DND-41 (cell line): ENCODE results near the gene GATA3.

ENCODE experiments used
- ATAC-seq: fragments of 200-7000 bp; cut with Tn5 transposase; 3 replicates; pipeline ENCODE4 v1.9.1; 2021; ENCODE audit warnings: low read depth; ENCODE audit not compliant: insufficient read depth
- DNase-seq: peaks from one replicate; pipeline ENCODE4 v3.0.0-alpha.2; 2020
- H2AFZ ChIP-seq: 2 replicates; pipeline ENCODE4 v1.6.0; 2012; ENCODE audit warnings: low read depth, low read length
- H3K27ac ChIP-seq: 2 replicates; pipeline ENCODE4 v1.5.1; 2012; ENCODE audit warnings: low read length, inconsistent platforms
- H3K27me3 ChIP-seq: fragments of 200-600 bp; sonication (generic); 2 replicates; pipeline ENCODE4 v1.6.0; 2012; ENCODE audit warnings: low read length, mild to moderate bottlenecking, inconsistent platforms; ENCODE audit not compliant: insufficient read depth, poor library complexity
- H3K36me3 ChIP-seq: 2 replicates; pipeline ENCODE4 v1.5.1; 2012; ENCODE audit warnings: low read length, inconsistent platforms; ENCODE audit not compliant: insufficient read depth
- H3K4me1 ChIP-seq: 2 replicates; pipeline ENCODE4 v1.5.1; 2012; ENCODE audit warnings: mild to moderate bottlenecking, low read length; ENCODE audit not compliant: insufficient read depth
- H3K4me2 ChIP-seq: 2 replicates; pipeline ENCODE4 v1.6.0; 2012; ENCODE audit warnings: mild to moderate bottlenecking, moderate library complexity, low read length, inconsistent platforms; ENCODE audit not compliant: insufficient read depth
- H3K4me3 ChIP-seq, 2 experiments: fragments of 200-600 bp in 1 of 2; shearing (Covaris generic) in 1 of 2; 2 replicates each; pipeline ENCODE4 v1.5.1; 2012 to 2016; ENCODE audit warnings: inconsistent platforms in 2 of 2, low read length in 2 of 2, mild to moderate bottlenecking in 2 of 2, low read depth in 1 of 2, moderate library complexity in 1 of 2
- H3K79me2 ChIP-seq: 2 replicates; pipeline ENCODE4 v1.6.0; 2012; ENCODE audit warnings: low read length, inconsistent platforms; ENCODE audit not compliant: insufficient read depth
- H3K9ac ChIP-seq: 2 replicates; pipeline ENCODE4 v1.6.0; 2012; ENCODE audit warnings: low read depth, mild to moderate bottlenecking, inconsistent platforms, low read length, moderate library complexity
- H3K9me3 ChIP-seq: 2 replicates; pipeline ENCODE4 v1.5.1; 2012; ENCODE audit warnings: low read length, moderate library complexity, mild to moderate bottlenecking, inconsistent platforms; ENCODE audit not compliant: insufficient read depth, severe bottlenecking
- H4K20me1 ChIP-seq: 2 replicates; pipeline ENCODE4 v1.6.0; 2012; ENCODE audit warnings: low read length; ENCODE audit not compliant: insufficient read depth
- EZH2 ChIP-seq: IDR thresholded peaks from 3 replicates; pipeline ENCODE4 v1.6.1; 2012; ENCODE audit warnings: borderline replicate concordance, low read depth, mild to moderate bottlenecking, moderate library complexity, low read length, inconsistent platforms; ENCODE audit not compliant: severe bottlenecking
- TF ChIP-seq, protein P1 (sequence below): IDR thresholded peaks from 2 replicates; pipeline ENCODE4 v1.5.1; 2012; ENCODE audit warnings: borderline replicate concordance, low read length, moderate library complexity, mild to moderate bottlenecking; ENCODE audit not compliant: poor library complexity, severe bottlenecking; ENCODE audit errors: extremely low read depth

Gene GATA3

DNA sequence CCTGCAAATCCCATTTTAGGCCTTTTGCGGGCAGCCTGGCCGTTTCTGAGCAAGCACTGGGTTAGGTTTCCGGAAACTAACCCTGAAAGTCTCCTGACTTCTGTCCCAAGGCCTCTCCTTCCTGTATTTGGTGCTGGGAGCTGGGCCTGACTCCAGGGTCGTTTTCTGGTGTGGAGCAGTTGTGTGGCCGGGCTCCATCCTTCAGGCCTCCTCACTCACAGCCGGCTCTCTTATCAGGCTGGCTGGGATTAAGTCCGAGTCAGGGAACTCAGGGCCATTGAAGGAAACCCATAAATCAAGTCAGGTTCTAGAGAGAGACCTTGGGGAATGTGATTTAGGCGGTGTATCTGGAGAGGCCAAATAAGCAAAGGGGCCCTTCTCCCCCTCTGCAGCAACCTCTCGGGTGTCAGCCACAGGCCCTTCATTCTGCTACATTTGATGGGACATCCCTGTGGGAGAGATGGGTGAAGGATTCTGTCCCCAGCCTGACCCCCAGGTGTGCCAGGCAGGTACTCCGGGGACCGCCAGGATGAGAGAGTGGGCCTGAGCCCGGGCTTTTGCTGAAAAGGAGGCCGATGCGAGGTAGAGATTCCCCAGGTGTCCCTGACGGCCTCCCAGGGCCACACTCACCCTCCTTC, 3.3 kb downstream of the GATA3 start:
- Histone ChIP-seq H2AFZ (no peak overlapping the region), H3K27ac (peak overlapping the region; percentile 95), H3K9ac (peak overlapping the region; percentile 94), H3K36me3 (peaks cover 70% of the 10 kb centered on the region), H3K4me1 (peaks cover 63% of the 10 kb centered on the region), H3K9me3 (no peaks in the 10 kb centered on the region), H3K4me3 (peak overlapping the region; percentile 32 to 65), H3K79me2 (peaks cover 91% of the 10 kb centered on the region), H3K4me2 (peak overlapping the region; percentile 70), H3K27me3 (no peaks in the 10 kb centered on the region), H4K20me1 (peaks cover 49% of the 10 kb centered on the region)
- DNase-seq (no peak), ATAC-seq (no peak)
- no peak for TF ChIP-seq EZH2
- TF ChIP-seq, protein P1, sequence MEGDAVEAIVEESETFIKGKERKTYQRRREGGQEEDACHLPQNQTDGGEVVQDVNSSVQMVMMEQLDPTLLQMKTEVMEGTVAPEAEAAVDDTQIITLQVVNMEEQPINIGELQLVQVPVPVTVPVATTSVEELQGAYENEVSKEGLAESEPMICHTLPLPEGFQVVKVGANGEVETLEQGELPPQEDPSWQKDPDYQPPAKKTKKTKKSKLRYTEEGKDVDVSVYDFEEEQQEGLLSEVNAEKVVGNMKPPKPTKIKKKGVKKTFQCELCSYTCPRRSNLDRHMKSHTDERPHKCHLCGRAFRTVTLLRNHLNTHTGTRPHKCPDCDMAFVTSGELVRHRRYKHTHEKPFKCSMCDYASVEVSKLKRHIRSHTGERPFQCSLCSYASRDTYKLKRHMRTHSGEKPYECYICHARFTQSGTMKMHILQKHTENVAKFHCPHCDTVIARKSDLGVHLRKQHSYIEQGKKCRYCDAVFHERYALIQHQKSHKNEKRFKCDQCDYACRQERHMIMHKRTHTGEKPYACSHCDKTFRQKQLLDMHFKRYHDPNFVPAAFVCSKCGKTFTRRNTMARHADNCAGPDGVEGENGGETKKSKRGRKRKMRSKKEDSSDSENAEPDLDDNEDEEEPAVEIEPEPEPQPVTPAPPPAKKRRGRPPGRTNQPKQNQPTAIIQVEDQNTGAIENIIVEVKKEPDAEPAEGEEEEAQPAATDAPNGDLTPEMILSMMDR, result no peak

DNA sequence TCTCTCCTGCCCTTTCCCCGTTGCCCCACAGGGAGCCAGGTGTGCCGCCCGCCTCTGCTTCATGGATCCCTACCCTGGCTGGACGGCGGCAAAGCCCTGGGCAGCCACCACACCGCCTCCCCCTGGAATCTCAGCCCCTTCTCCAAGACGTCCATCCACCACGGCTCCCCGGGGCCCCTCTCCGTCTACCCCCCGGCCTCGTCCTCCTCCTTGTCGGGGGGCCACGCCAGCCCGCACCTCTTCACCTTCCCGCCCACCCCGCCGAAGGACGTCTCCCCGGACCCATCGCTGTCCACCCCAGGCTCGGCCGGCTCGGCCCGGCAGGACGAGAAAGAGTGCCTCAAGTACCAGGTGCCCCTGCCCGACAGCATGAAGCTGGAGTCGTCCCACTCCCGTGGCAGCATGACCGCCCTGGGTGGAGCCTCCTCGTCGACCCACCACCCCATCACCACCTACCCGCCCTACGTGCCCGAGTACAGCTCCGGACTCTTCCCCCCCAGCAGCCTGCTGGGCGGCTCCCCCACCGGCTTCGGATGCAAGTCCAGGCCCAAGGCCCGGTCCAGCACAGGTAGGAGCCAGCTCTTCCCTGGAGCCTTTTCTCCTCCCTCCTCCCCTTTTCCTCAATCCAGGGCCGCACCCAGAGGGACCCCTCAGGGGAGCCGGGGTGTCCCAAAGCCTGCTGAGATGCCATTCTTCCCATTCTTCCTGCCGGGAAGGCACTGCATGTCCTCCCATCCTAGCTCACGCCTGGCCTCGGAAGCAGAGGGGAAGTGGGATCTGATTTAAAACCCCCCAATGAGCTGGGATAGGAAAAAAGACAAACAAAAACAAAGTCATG, 4.0 kb downstream of the GATA3 start:
- peak overlapping the region; percentile 70 for H3K4me2 ChIP-seq
- H3K9ac ChIP-seq, result peak overlapping the region; percentile 94
- ATAC-seq, result no peak
- no peak overlapping the region for H2AFZ ChIP-seq
- H3K27ac ChIP-seq, result peak overlapping the region; percentile 95
- H3K27me3 ChIP-seq, result no peaks in the 10 kb centered on the region
- peaks cover 78% of the 10 kb centered on the region for H3K36me3 ChIP-seq
- DNase-seq, result no peak
- H3K9me3 ChIP-seq, result no peaks in the 10 kb centered on the region
- TF ChIP-seq, protein P1, result no peak
- no peak for TF ChIP-seq EZH2
- H3K4me3 ChIP-seq, result peak overlapping the region; percentile 18 to 65; a peak in 3 of 4 replicates
- H3K4me1 ChIP-seq, result peaks cover 65% of the 10 kb centered on the region
- peaks cover 98% of the 10 kb centered on the region for H3K79me2 ChIP-seq
- peaks cover 56% of the 10 kb centered on the region for H4K20me1 ChIP-seq

DNA sequence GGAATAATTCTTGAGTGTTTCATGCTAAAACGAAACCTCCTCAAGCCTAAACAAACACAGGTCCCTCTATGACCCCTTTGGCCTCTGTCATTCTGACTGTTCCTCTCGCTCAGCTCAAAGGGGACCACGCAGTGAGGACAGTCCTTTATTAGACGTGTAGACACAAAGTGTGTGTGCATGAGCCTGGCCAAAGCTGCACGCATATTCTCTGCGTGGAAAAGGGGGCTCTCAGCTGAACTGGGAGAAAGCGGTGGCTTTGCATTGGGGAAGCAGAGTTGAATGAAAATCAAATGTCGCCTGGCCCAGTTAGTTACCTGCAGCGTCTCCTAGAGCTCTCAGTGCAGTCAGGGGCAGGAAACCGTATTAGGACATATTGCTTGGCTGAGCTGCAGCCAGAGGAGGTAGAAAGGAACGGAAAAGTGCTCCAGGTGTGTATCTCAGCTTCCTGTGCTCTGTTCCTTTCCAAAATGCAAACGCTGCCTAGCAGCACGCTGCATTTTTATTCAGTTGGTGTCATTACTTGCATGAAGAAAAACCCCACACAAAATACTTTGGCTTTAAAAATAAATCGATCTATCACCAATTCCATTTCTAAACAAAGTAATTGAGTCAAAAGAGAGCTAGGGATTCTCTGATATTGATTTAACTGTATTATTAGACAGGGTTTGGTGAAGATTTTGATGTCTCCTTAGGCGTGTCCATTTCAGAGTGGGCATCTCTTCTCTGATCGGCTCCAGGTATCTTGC, 4.9 kb downstream of the GATA3 start:
- H3K4me2 ChIP-seq, result peak overlapping the region; percentile 70
- peak overlapping the region; percentile 95 for H3K27ac ChIP-seq
- no peaks in the 10 kb centered on the region for H3K27me3 ChIP-seq
- H3K4me3 ChIP-seq, result peak overlapping the region; percentile 18 to 65; a peak in 3 of 4 replicates
- ATAC-seq (no peak), DNase-seq (peak; percentile 51)
- peaks cover 74% of the 10 kb centered on the region for H3K4me1 ChIP-seq
- no peak for TF ChIP-seq EZH2
- TF ChIP-seq, protein P1, result no peak
- no peak overlapping the region for H2AFZ ChIP-seq
- no peaks in the 10 kb centered on the region for H3K9me3 ChIP-seq
- H3K79me2 ChIP-seq, result peaks cover 99% of the 10 kb centered on the region
- H4K20me1 ChIP-seq, result peaks cover 63% of the 10 kb centered on the region
- peaks cover 86% of the 10 kb centered on the region for H3K36me3 ChIP-seq
- H3K9ac ChIP-seq, result peak overlapping the region; percentile 94
